Spleen (tissue), 11 donors: ENCODE data around the gene DNASE1. TPM values are rescaled to one million over a fixed set of nuclear protein-coding genes. Genes with fewer than 3 reads are reported as not detected.

ENCODE experiments used
- DNase-seq: peaks from one replicate; pipeline ENCODE4 v3.0.0-alpha.2; 2020
- H3K27ac ChIP-seq, 8 donors: fragments of 200-600 bp; sonication (generic) in 7 of 8; 1 replicate in 4 of 8; 2 replicates in 4 of 8; pipeline versions ENCODE4 v1.5.0 to v1.8.0; 2016 to 2021; ENCODE audit warnings: inconsistent platforms in 4 of 8, mild to moderate bottlenecking in 4 of 8, moderate library complexity in 1 of 8
- H3K27me3 ChIP-seq, 7 donors: fragments of 200-600 bp; sonication (generic) in 6 of 7; replicated peaks in 1 of 7; 1 replicate in 4 of 7; 2 replicates in 3 of 7; pipeline versions ENCODE4 v1.5.0 to v1.8.0; 2016 to 2021; ENCODE audit warnings: inconsistent platforms in 3 of 7, mild to moderate bottlenecking in 1 of 7
- H3K36me3 ChIP-seq, 6 donors: fragments of 200-600 bp; sonication (generic) in 5 of 6; 1 replicate in 4 of 6; 2 replicates in 2 of 6; pipeline versions ENCODE4 v1.5.0 to v1.8.0; 2016 to 2021; ENCODE audit warnings: inconsistent platforms in 2 of 6
- H3K4me1 ChIP-seq, 6 donors: fragments of 200-600 bp; sonication (generic) in 5 of 6; 1 replicate in 3 of 6; 2 replicates in 3 of 6; pipeline versions ENCODE4 v1.5.0 to v1.8.0; 2016 to 2021; ENCODE audit warnings: inconsistent platforms in 3 of 6
- H3K4me3 ChIP-seq, 8 donors: fragments of 200-600 bp; sonication (generic) in 7 of 8; 1 replicate in 4 of 8; 2 replicates in 4 of 8; pipeline versions ENCODE4 v1.5.0 to v1.8.0; 2016 to 2021; ENCODE audit warnings: inconsistent platforms in 4 of 8, mild to moderate bottlenecking in 4 of 8, moderate library complexity in 2 of 8
- H3K9me3 ChIP-seq, 8 donors: fragments of 200-600 bp; sonication (generic) in 7 of 8; 1 replicate in 4 of 8; 2 replicates in 4 of 8; pipeline versions ENCODE4 v1.5.0 to v1.8.0; 2016 to 2021; ENCODE audit warnings: inconsistent platforms in 4 of 8
- CTCF ChIP-seq, 11 experiments: fragments of 200-600 bp in 7 of 11; fragments of 450-650 bp in 4 of 11; sonication (generic) in 4 of 11; IDR thresholded peaks in 8 of 11; conservative IDR thresholded peaks in 3 of 11; 1 replicate in 7 of 11; 2 replicates in 4 of 11; pipeline versions ENCODE4 v1.4.0 to v1.8.0; 2016 to 2021; ENCODE audit warnings: antibody characterized with exemption in 11 of 11, inconsistent platforms in 4 of 11, mild to moderate bottlenecking in 1 of 11
- POLR2A ChIP-seq, 3 donors: fragments of 450-650 bp; IDR thresholded peaks; one replicate each; pipeline ENCODE4 v1.5.1; 2017; ENCODE audit warnings: antibody characterized with exemption in 3 of 3, mild to moderate bottlenecking in 1 of 3
- POLR2AphosphoS5 ChIP-seq, 3 donors: sonication (generic); formaldehyde crosslinking; IDR thresholded peaks; one replicate each; pipeline ENCODE4 v1.5.1; 2017; ENCODE audit warnings: antibody characterized with exemption in 3 of 3
- whole genome bisulfite sequencing, 5 donors: extraction: QIAGEN DNeasy Blood & Tissue Kit in 3 of 5; methylation state at CpG; one replicate each; pipeline versions ENCODE4 v1.1.5 to v1.1.7; 2013 to 2018; 5-methylcytosine and 5-hydroxymethylcytosine counted together
- intact Hi-C: fragments of 100-400 bp; cut with DNase I; formaldehyde crosslinking; loops from one replicate; pipeline ENCODE4 v1.15.0; 2023; ENCODE audit warnings: low total_unique reads
- polyA plus RNA-seq, 3 donors: library from polyadenylated mRNA; stranded (reverse); fragments of 200-250 nt; gene quantifications; one replicate each; pipeline ENCODE4 v1.2.1, GENCODE V29; 2013
- total RNA-seq, 7 donors: library from RNA; depleted of rRNA in 3 of 7; stranded (reverse); fragments of >200 nt in 3 of 7; fragmentation: NEBNext Ultra II Directional in 4 of 7; extraction: Animal tissue kit (Norgen Biotek cat#: 25700) in 4 of 7; gene quantifications; one replicate each; pipeline versions ENCODE4 v1.1.0 to v1.2.1, GENCODE V29; 2016 to 2021
- donor health status: healthy with polysubstance abuse.
- donor health status: DM: no; HTN: no; CAD: no; lungs with moderate emphysema.
- donor health status: DM: no; HTN: no; CAD: no.
- donor health status: Bipolar disorder and iron deficiency.
- donor health status: healthy.
- donor health status: DM: no; HTN: no; CAD: no.
- donor health status: DM: yes; HTN: yes; CAD: no.

Gene DNASE1
- total and polyA plus RNA-seq, 10 donors: 6.1 to 51.9 (median 24.7) TPM

GRCh38 chr16:3659251-3659650 lies 4.8 kb downstream of the DNASE1 start:
- Histone ChIP-seq H3K36me3 (peaks cover 2 to 99% (median 88%) of the 10 kb centered on the region in 6 donors), H3K9me3 (no peaks in the 10 kb centered on the region), H3K27ac (no peak overlapping the region), H3K4me3 (no peak overlapping the region), H3K27me3 (no peaks in the 10 kb centered on the region), H3K4me1 (peaks cover 0 to 1% (median 0%) of the 10 kb centered on the region in 6 donors)
- intact Hi-C loops: no loop called here
- DNase-seq: no peak
- TF ChIP-seq POLR2AphosphoS5 (IDR thresholded peaks at IDR 0.05): no peak
- 69 to 79% (median 77%) methylated on average over 3 of the region's 3 CpGs for WGBS, 5 donors

DNA sequence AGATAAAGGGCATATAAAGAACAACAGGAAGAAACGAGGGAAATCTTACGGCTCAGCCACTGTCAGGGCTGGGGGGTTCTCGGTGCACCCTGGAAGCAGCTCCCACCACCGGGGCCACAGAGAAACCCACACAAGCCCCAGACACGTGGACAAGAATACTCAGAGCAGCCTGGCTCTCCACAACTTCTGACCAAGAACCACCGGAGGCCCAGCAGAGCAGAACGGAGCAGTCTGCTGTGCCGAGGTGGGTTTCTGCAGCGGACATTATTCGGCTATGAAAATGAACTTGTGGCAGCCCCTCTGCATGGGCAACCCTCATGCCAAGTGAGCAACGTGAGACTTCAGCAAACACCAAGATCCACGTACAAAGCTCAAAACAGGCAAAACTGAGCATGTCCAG lies 6.8 kb downstream of the DNASE1 start:
- H3K27me3 ChIP-seq: no peaks in the 10 kb centered on the region
- WGBS, 5 donors: 89 to 93% (median 92%) methylated on average over 9 to 12 of the region's 12 CpGs
- peaks cover 2 to 100% (median 89%) of the 10 kb centered on the region in 6 donors for H3K36me3 ChIP-seq
- H3K4me3 ChIP-seq: no peak overlapping the region
- no peak for TF ChIP-seq POLR2AphosphoS5 (IDR thresholded peaks at IDR 0.05)
- TF ChIP-seq POLR2A (IDR thresholded peaks at IDR 0.05): no peak
- TF ChIP-seq CTCF (IDR thresholded peaks at IDR 0.05 in 8 of 11, conservative IDR thresholded peaks at IDR 0.05 in 3 of 11): no peak
- H3K27ac ChIP-seq: no peak overlapping the region
- DNase-seq: no peak
- H3K4me1 ChIP-seq: peaks cover 0 to 11% (median 0%) of the 10 kb centered on the region in 6 donors
- intact Hi-C loops: no loop called here
- no peaks in the 10 kb centered on the region for H3K9me3 ChIP-seq

DNA sequence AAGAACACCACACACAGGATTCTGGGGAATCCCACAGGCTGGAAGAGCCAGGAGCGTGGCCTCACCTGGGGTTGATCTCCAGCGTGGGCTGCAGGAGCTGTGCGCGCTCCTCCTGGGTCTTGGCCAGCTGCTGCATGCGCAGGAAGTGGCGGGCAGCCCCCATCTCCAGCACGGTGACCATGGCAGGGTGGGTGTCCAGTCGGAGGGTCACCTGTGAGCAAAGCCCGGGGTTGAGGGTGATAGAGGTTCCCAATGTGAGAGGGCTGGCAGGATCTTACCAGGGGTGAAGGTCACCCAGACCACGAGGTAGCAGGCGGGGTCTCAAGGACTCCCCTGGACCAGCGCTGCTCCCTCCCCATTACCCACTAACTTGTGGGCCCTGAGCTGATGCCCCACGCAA lies 7.4 kb downstream of the DNASE1 start:
- Histone ChIP-seq H3K4me1 (peaks cover 0 to 12% (median 0%) of the 10 kb centered on the region in 6 donors), H3K36me3 (peaks cover 0 to 96% (median 83%) of the 10 kb centered on the region in 6 donors), H3K4me3 (no peak overlapping the region), H3K27ac (no peak overlapping the region), H3K9me3 (no peaks in the 10 kb centered on the region), H3K27me3 (no peaks in the 10 kb centered on the region)
- intact Hi-C loops: no loop called here
- no peak for TF ChIP-seq CTCF (IDR thresholded peaks at IDR 0.05 in 8 of 11, conservative IDR thresholded peaks at IDR 0.05 in 3 of 11)
- TF ChIP-seq POLR2AphosphoS5 (IDR thresholded peaks at IDR 0.05): peak in 1 of 3 donors; percentile 51
- no peak for DNase-seq
- 88 to 95% (median 94%) methylated on average over 9 to 13 of the region's 13 CpGs for WGBS, 5 donors

GRCh38 chr16:3662601-3663000 lies 8.1 kb downstream of the DNASE1 start:
- TF ChIP-seq CTCF (IDR thresholded peaks at IDR 0.05 in 8 of 11, conservative IDR thresholded peaks at IDR 0.05 in 3 of 11) (no peak), POLR2A (IDR thresholded peaks at IDR 0.05) (no peak), POLR2AphosphoS5 (IDR thresholded peaks at IDR 0.05) (no peak)
- H3K4me1 ChIP-seq: peaks cover 0 to 12% (median 0%) of the 10 kb centered on the region in 6 donors
- intact Hi-C loops: no loop called here
- H3K9me3 ChIP-seq: no peaks in the 10 kb centered on the region
- peaks cover 0 to 94% (median 76%) of the 10 kb centered on the region in 6 donors for H3K36me3 ChIP-seq
- H3K27me3 ChIP-seq: no peaks in the 10 kb centered on the region
- H3K4me3 ChIP-seq: no peak overlapping the region
- WGBS, 5 donors: 95 to 97% (median 95%) methylated on average over 6 to 17 of the region's 17 CpGs
- DNase-seq: no peak
- H3K27ac ChIP-seq: no peak overlapping the region
